Measurements from ENCODE around the gene LSMEM2.

- TF ChIP-seq POLR2A (IDR thresholded peaks at IDR 0.05) = no peak
- no peak for TF ChIP-seq CTCF (IDR thresholded peaks at IDR 0.05)
- no peak for TF ChIP-seq POLR2AphosphoS5 (IDR thresholded peaks at IDR 0.05)
These were observed 17.9 kb upstream of the LSMEM2 start for GRCh38 chr3:50260942-50261441.
